Nephron (organoid): ENCODE data around the gene ZCWPW1.
"Not testable (repeated sequence)": the region's sequence is repeated elsewhere in the genome, so short reads cannot be mapped to it uniquely, and the experiment has no call there.

Experiments used
- H3K27ac Mint-ChIP-seq, 3 experiments: 2 replicates each; pipeline ENCODE4 v1.8.0; 2020; ENCODE audit warnings: mixed read lengths in 3 of 3, mild to moderate bottlenecking in 2 of 3, moderate library complexity in 1 of 3
- H3K27me3 Mint-ChIP-seq: 2 replicates; pipeline ENCODE4 v1.8.0; 2021; ENCODE audit warnings: low read depth, mild to moderate bottlenecking, moderate library complexity, mixed read lengths
- H3K36me3 Mint-ChIP-seq: 2 replicates; pipeline ENCODE4 v1.8.0; 2020; ENCODE audit warnings: low read depth, mixed read lengths
- H3K4me1 Mint-ChIP-seq: 2 replicates; pipeline ENCODE4 v1.8.0; 2020; ENCODE audit warnings: mixed read lengths
- H3K4me3 Mint-ChIP-seq, 3 experiments: 2 replicates each; pipeline ENCODE4 v1.8.0; 2020; ENCODE audit warnings: mild to moderate bottlenecking in 3 of 3, mixed read lengths in 3 of 3, moderate library complexity in 2 of 3
- H3K9me3 Mint-ChIP-seq: 2 replicates; pipeline ENCODE4 v1.8.0; 2020; ENCODE audit warnings: mixed read lengths
- TF ChIP-seq, protein P1 (sequence below), 3 experiments: fragments of 200-600 bp; sonication (generic); IDR thresholded peaks; one replicate each; pipeline ENCODE4 v1.5.0; 2021; ENCODE audit warnings: antibody characterized with exemption in 3 of 3; ENCODE audit not compliant: unreplicated experiment in 3 of 3

ZCWPW1 gene

DNA sequence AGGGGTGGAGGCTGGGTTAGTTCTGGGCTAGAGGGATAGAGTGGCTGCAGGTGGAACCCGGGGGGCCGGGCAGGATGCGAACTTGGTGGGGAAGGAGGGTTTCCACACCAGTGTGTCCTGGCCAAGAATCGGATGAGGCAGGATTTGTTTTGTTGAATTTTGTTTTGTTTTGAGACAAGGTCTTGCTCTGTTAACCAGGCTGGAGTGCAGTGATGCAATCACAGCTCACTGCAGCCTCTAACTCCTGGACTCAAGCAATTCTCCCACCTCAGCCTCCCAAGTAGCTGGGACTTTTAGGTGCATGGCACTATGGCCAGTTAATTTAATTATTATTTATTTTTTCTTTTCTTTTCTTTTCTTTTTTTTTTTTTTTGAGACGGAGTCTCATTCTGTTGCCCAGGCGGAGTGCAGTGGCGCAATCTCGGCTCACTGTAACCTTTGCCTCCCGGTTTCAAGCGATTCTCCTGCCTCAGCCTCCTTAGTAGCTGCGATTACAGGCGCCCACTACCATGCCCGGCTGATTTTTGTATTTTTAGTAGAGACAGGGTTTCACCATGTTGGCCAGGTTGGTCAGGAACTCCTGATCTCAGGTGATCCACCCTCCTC, 20.8 kb upstream of the ZCWPW1 start:
- Mint-ChIP-seq H3K27ac (peak overlapping the region in 1 of 3 experiments; percentile 48), H3K9me3 (no peaks in the 10 kb centered on the region), H3K27me3 (no peaks in the 10 kb centered on the region), H3K36me3 (no peaks in the 10 kb centered on the region), H3K4me3 (peak overlapping the region; percentile 3 to 72 (median 69)), H3K4me1 (no peaks in the 10 kb centered on the region)
- TF ChIP-seq, protein P1, sequence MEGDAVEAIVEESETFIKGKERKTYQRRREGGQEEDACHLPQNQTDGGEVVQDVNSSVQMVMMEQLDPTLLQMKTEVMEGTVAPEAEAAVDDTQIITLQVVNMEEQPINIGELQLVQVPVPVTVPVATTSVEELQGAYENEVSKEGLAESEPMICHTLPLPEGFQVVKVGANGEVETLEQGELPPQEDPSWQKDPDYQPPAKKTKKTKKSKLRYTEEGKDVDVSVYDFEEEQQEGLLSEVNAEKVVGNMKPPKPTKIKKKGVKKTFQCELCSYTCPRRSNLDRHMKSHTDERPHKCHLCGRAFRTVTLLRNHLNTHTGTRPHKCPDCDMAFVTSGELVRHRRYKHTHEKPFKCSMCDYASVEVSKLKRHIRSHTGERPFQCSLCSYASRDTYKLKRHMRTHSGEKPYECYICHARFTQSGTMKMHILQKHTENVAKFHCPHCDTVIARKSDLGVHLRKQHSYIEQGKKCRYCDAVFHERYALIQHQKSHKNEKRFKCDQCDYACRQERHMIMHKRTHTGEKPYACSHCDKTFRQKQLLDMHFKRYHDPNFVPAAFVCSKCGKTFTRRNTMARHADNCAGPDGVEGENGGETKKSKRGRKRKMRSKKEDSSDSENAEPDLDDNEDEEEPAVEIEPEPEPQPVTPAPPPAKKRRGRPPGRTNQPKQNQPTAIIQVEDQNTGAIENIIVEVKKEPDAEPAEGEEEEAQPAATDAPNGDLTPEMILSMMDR (IDR thresholded peaks at IDR 0.05; ENCODE audit: unreplicated experiment in 3 of 3) = no peak

DNA sequence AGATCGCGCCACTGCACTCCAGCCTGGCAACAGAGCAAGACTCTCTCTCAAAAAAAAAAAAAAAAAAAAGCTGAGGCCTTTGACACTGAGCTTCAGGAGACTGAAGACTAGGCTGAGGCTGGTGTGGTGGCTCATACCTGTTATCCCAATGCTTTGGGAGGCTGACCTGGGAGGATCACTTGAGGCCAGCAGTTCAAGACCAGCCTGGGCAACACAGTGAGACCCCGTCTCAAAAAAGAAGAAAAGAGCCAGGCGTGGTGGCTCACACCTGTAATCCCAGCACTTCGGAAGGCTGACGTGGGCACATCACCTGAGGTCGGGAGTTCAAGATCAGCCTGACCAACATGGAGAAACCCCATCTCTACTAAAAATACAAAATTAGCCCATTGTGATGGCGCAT, 18.9 kb upstream of the ZCWPW1 start:
- H3K27ac Mint-ChIP-seq, H3K4me1 Mint-ChIP-seq, H3K4me3 Mint-ChIP-seq, H3K27me3 Mint-ChIP-seq, H3K9me3 Mint-ChIP-seq, H3K36me3 Mint-ChIP-seq: not testable (repeated sequence)

DNA sequence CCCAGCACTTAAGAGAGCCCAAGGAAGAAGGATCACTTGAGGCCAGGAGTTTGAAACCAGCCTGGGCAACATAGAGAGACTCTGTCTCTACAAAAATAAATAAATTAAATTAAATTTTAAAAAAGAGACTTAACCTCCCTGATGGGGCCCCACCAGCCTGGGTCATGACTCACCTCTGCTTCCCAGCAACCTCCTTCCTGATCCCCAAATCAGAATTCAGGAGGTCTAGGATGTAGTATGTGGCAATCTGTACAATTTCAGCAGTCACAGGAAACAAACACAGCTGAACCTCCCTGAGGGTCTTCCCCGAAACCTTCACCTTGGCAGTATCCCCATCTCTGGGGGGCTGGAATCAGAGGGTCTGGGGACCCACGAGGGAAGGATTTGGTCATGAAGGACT, 17.5 kb upstream of the ZCWPW1 start:
- no peaks in the 10 kb centered on the region for H3K9me3 Mint-ChIP-seq
- no peaks in the 10 kb centered on the region for H3K4me1 Mint-ChIP-seq
- no peak overlapping the region for H3K4me3 Mint-ChIP-seq
- peak overlapping the region in 1 of 3 experiments; percentile 37 for H3K27ac Mint-ChIP-seq
- TF ChIP-seq, protein P1 (IDR thresholded peaks at IDR 0.05; ENCODE audit: unreplicated experiment in 3 of 3) = no peak
- H3K36me3 Mint-ChIP-seq = no peaks in the 10 kb centered on the region
- H3K27me3 Mint-ChIP-seq = no peaks in the 10 kb centered on the region

DNA sequence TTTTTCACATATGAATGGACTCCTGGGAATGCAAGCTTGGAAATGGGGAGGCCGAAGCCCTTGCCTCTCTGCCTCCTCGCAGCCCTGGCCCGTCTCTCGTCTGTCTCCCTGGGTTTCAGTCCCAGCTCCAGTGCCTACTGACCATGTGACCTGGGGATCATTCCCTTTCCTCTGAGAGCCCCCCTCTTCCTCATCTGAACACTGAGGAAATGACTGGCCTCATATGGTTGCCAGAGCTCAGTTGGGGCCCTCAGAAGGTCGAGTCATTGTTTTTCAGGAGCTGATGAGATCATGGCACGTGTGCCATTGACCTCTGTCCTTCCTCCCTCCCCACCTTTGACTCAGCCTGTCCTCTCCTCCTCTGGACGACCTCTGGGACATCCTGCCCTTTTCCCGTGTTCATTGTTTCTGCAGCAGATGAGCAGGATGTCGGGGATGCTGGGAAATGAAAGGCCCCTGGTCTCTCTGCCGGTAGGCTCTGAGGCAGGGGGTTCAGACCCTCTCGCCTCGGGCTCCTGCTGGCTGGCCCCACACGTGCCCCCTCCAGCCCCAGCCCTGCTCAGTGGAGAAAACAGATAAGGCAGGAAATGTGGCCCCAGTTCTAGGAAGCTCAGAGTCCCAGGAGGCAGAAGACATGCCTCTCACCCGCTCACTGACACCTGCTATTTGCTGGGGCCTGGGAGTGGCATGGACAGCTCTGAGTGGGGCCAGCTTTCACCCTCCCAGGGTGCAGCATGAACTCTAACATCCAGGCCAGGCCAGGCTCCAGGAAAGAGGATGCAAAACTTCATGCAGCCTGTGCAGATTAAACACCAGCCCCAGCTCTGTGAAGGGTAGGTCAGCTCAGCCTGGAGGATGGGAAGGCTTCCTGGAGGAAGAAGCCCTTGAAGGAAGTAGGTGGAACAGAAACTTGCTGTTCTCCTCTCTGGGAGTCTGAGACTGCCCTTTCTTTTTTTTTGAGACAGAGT, 16.1 kb upstream of the ZCWPW1 start:
- Mint-ChIP-seq H3K36me3 (no peaks in the 10 kb centered on the region), H3K9me3 (no peaks in the 10 kb centered on the region), H3K4me3 (no peak overlapping the region), H3K27me3 (no peaks in the 10 kb centered on the region), H3K27ac (peak overlapping the region in 2 of 3 experiments; percentile 59 to 83), H3K4me1 (no peaks in the 10 kb centered on the region)
- TF ChIP-seq, protein P1 (IDR thresholded peaks at IDR 0.05; ENCODE audit: unreplicated experiment in 3 of 3) = no peak

DNA sequence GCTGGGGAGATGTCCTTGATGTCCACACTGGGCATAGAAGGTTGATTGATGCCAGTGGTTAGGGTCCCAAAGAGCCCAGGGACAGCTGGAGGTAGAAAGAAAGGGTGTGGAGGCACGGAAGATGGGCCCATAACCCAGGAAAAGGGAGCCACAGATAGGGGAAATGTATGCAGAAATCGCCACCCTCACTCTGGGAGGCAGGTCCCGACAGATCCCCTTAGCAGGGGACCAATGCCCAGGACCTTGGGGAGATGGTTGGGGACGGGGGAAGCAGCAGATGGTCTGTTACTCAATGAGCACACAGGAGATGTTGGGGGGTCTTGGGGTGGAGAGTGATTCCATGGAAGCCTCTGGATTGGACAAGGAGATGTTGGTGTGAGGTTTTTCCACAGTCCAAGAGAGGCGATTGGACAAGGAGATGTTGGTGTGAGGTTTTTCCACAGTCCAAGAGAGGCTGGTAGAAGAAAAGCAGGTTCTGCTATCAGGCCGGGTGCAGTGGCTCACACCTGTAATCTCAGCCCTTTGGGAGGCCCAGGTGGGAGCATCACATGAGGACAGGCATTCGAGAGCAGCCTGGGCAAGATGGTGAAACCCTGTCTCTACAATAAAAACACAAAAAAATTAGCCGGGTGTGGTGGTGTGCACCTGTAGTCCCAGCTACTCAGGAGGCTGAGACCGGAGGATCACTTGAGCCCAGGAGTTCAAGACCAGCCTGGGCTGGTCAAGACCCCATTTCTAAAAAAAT, 14.8 kb upstream of the ZCWPW1 start:
- no peaks in the 10 kb centered on the region for H3K9me3 Mint-ChIP-seq
- TF ChIP-seq, protein P1 (IDR thresholded peaks at IDR 0.05; ENCODE audit: unreplicated experiment in 3 of 3) = no peak
- H3K27me3 Mint-ChIP-seq = no peaks in the 10 kb centered on the region
- H3K27ac Mint-ChIP-seq = no peak overlapping the region
- no peaks in the 10 kb centered on the region for H3K4me1 Mint-ChIP-seq
- no peaks in the 10 kb centered on the region for H3K36me3 Mint-ChIP-seq
- H3K4me3 Mint-ChIP-seq = no peak overlapping the region
